SU-DHL-6 (cell line): ENCODE results near the gene PPIA.

ENCODE experiments used
- CTCF ChIP-seq: fragments of 200-600 bp; sonication (generic); IDR thresholded peaks from one replicate; pipeline ENCODE4 v1.5.1; 2017; ENCODE audit warnings: antibody characterized with exemption, mild to moderate bottlenecking, low read length, moderate library complexity; ENCODE audit not compliant: insufficient read depth, poor library complexity, severe bottlenecking
- EZH2phosphoT487 ChIP-seq: fragments of 200-600 bp; sonication (generic), shearing (Covaris generic); conservative IDR thresholded peaks from 2 replicates; pipeline ENCODE4 v1.6.1; 2018; ENCODE audit warnings: mild to moderate bottlenecking, antibody characterized with exemption, low read length, moderate library complexity, mixed read lengths

DNA sequence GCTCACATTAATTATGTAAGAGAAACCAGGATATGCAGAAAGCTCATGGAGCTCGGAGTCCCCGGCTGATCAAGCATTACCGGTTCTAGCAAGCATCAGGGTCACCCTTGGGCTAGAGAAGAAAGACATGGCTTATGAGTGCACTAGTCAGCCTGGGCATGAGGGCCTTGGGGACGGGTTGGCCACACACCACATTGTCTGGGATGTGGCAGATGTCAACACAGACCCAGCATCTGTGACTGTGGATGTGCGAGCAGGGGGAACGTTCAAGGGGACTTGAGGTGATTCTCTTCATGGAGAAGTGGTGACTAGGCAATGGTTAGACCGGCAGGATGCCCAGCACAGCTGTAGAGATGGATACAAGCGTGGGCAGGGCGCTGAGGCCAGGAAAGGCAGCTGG is 34.2 kb upstream of the PPIA start:
- TF ChIP-seq CTCF (no peak), EZH2phosphoT487 (no peak)
